ENCODE measurements around the gene MRAP2.

- no peak for TF ChIP-seq CTCF (IDR thresholded peaks at IDR 0.05)
- no peak for TF ChIP-seq POLR2AphosphoS5 (IDR thresholded peaks at IDR 0.05; ENCODE audit: insufficient read depth in 1 of 2, low read depth in 1 of 2)
These were observed 27.6 kb downstream of the MRAP2 start for GRCh38 chr6:84061174-84061573.
